K562 (cell line): ENCODE data around the gene SIRPB2. TPM values are rescaled to one million over a fixed set of nuclear protein-coding genes. Genes with fewer than 3 reads are reported as not detected.

Experiments used
- ATAC-seq: fragments of 200-7000 bp; cut with Tn5 transposase; 3 replicates; pipeline ENCODE4 v1.9.1; 2020; ENCODE audit warnings: moderate library complexity
- BruUV-seq: library from RNA; stranded (reverse); fragments of 400-500 nt; replicated peaks from 2 replicates; lab custom pipeline; 2021; lab: Mats Ljungman, UMichigan
- CTCF ChIA-PET: fragments of 300-600 bp; formaldehyde crosslinking; extraction: SDS; loops from one replicate; lab custom pipeline; 2021; ENCODE audit warnings: low intra/inter-chr PET ratio; lab: Yijun Ruan, JAX
- POLR2A ChIA-PET: fragments of 300-600, 350-650 bp; sonication (Branson Sonifier 250); formaldehyde crosslinking; extraction: SDS; loops from one replicate; lab custom pipeline; 2021; ENCODE audit warnings: antibody characterized with exemption, inconsistent platforms; lab: Yijun Ruan, JAX
- DNase-seq, 4 experiments: peaks; one replicate each; pipeline versions ENCODE4 v3.0.0 to v3.0.0-alpha.2; 2011 to 2018; ENCODE audit warnings: low spot score in 3 of 4, mixed read lengths in 3 of 4; ENCODE audit errors: extremely low read depth in 1 of 4
- FAIRE-seq: peaks from 2 replicates; lab custom pipeline; 2011; peaks lifted over from hg19 to GRCh38; lab: Jason Lieb, UNC
- H2AFZ ChIP-seq: 2 replicates; pipeline ENCODE4 v1.6.0; 2011; ENCODE audit warnings: low read depth, low read length, control low read depth, inconsistent platforms
- H3K27ac ChIP-seq: fragments of 200-600 bp; 3 replicates; pipeline ENCODE4 v1.8.0; 2011; ENCODE audit warnings: low read depth, mild to moderate bottlenecking, control low read depth, inconsistent platforms, low read length, moderate library complexity, mixed read lengths; ENCODE audit errors: extremely low read depth
- H3K27me3 ChIP-seq, 2 experiments: fragments of 300-600 bp in 1 of 2; 2 replicates in 1 of 2; 3 replicates in 1 of 2; pipeline versions ENCODE4 v1.6.0 to v1.8.0; 2011; ENCODE audit warnings: inconsistent platforms in 2 of 2, low read length in 2 of 2, mild to moderate bottlenecking in 1 of 2, mixed read lengths in 1 of 2, moderate library complexity in 1 of 2; ENCODE audit not compliant: control insufficient read depth in 2 of 2, insufficient read depth in 2 of 2
- H3K36me3 ChIP-seq: fragments of 300-600 bp; 3 replicates; pipeline ENCODE4 v1.8.0; 2011; ENCODE audit warnings: mild to moderate bottlenecking, low read length, inconsistent platforms; ENCODE audit not compliant: control insufficient read depth, insufficient read depth
- H3K4me1 ChIP-seq, 2 experiments: fragments of 200-600 bp in 1 of 2; replicated peaks in 1 of 2; 2 replicates in 1 of 2; 3 replicates in 1 of 2; pipeline versions ENCODE4 v1.5.1 to v1.8.0; 2011; ENCODE audit warnings: inconsistent platforms in 2 of 2, low read length in 2 of 2, mild to moderate bottlenecking in 1 of 2, mixed read lengths in 1 of 2, moderate library complexity in 1 of 2; ENCODE audit not compliant: control insufficient read depth in 2 of 2, insufficient read depth in 2 of 2
- H3K4me2 ChIP-seq: 2 replicates; pipeline ENCODE4 v1.6.1; 2011; ENCODE audit warnings: low read length, control low read depth, inconsistent platforms, mixed read lengths; ENCODE audit not compliant: insufficient read depth
- H3K4me3 ChIP-seq: fragments of 200-600 bp; sonication (generic), shearing (Covaris generic); 2 replicates; pipeline ENCODE4 v1.5.1; 2016; ENCODE audit warnings: control low read depth, inconsistent platforms
- H3K79me2 ChIP-seq: fragments of 200-600 bp; 3 replicates; pipeline ENCODE4 v1.8.0; 2011; ENCODE audit warnings: low read length, inconsistent platforms; ENCODE audit not compliant: control insufficient read depth, insufficient read depth
- H3K9ac ChIP-seq, 2 experiments: 2 replicates each; pipeline versions ENCODE4 v1.6.0 to v1.6.1; 2011; ENCODE audit warnings: low read depth in 2 of 2, low read length in 2 of 2, control low read depth in 1 of 2, inconsistent platforms in 1 of 2, mild to moderate bottlenecking in 1 of 2, mixed read lengths in 1 of 2; ENCODE audit not compliant: insufficient read depth in 1 of 2
- H3K9me1 ChIP-seq: one replicate; pipeline ENCODE4 v1.6.0; 2011; ENCODE audit warnings: inconsistent platforms, mild to moderate bottlenecking, low read length, moderate library complexity; ENCODE audit not compliant: control insufficient read depth, insufficient read depth
- H3K9me3 ChIP-seq: replicated peaks from 2 replicates; pipeline ENCODE4 v1.5.1; 2011; ENCODE audit warnings: low read depth, low read length, inconsistent platforms; ENCODE audit not compliant: control insufficient read depth, insufficient read depth
- H4K20me1 ChIP-seq: replicated peaks from 2 replicates; pipeline ENCODE4 v1.6.1; 2011; ENCODE audit warnings: low read length, inconsistent platforms, mixed read lengths; ENCODE audit not compliant: control insufficient read depth, insufficient read depth
- KDM1A ChIP-seq, 2 experiments: fragments of 450-650 bp; IDR thresholded peaks; 2 replicates each; pipeline ENCODE4 v1.6.1; 2016; ENCODE audit warnings: mild to moderate bottlenecking in 2 of 2
- ZKSCAN1 ChIP-seq: fragments of 150-350 bp; IDR thresholded peaks from 2 replicates; pipeline ENCODE4 v1.6.1; 2016; ENCODE audit warnings: low read depth, low read length
- ZNF274 ChIP-seq: IDR thresholded peaks from 2 replicates; pipeline ENCODE4 v1.6.1; 2011; ENCODE audit warnings: low read depth, mild to moderate bottlenecking, low read length, moderate library complexity, borderline replicate concordance
- ZNF589 ChIP-seq: fragments of 200-800 bp; sonication (Bioruptor generic); IDR thresholded peaks from 2 replicates; pipeline ENCODE4 v1.6.1; 2016; ENCODE audit warnings: low read depth, missing genetic modification characterization, missing compliant biosample characterization
- WGBS: fragments of 100-300 bp; shearing (Covaris generic); methylation state at CpG from one replicate; pipeline ENCODE4 v1.1.6; 2016; ENCODE audit warnings: low coverage, mixed read lengths; ENCODE audit not compliant: insufficient coverage; ENCODE audit errors: missing lambda C conversion rate; 5-methylcytosine and 5-hydroxymethylcytosine counted together
- in situ Hi-C: fragments of 300-500 bp; cut with MboI; formaldehyde crosslinking; loops from 4 replicates; pipeline ENCODE4 v1.15.0; 2018; ENCODE audit warnings: inconsistent platforms, mixed read lengths
- intact Hi-C: fragments of 100-400 bp; cut with micrococcal nuclease; formaldehyde crosslinking; loops from 2 replicates; pipeline ENCODE4 v1.14.2; 2022
- polyA plus RNA-seq, 8 experiments: library from polyadenylated mRNA; depleted of rRNA in 4 of 8; stranded (reverse) in 5 of 8; unstranded in 3 of 8; fragments of >200 nt; fragmentation: Nextera tagmentation in 2 of 8; fragmentation: Illumina TruSeq in 1 of 8; extraction: Ambion mirVana in 2 of 8; extraction: Trizol in 1 of 8; gene quantifications; 2 replicates each; pipeline versions ENCODE4 v1.2.1 to v1.2.3, GENCODE V29; 2011 to 2014; ENCODE audit warnings: inconsistent platforms in 1 of 8, missing spikeins in 1 of 8
- total RNA-seq, 7 experiments: library from RNA; depleted of rRNA in 6 of 7; stranded (reverse); fragments of >200 nt in 6 of 7; fragmentation: Illumina TruSeq in 2 of 7; extraction: Trizol in 2 of 7; gene quantifications; 2 replicates each; pipeline versions ENCODE4 v1.2.1 to v1.2.3, GENCODE V29; 2011 to 2021; ENCODE audit warnings: low replicate concordance in 1 of 7
- TF ChIP-seq, protein P1 (sequence below): fragments of 450-650 bp; formaldehyde crosslinking; IDR thresholded peaks from 2 replicates; pipeline ENCODE4 v1.4.0; 2020; ENCODE audit warnings: mild to moderate bottlenecking, moderate library complexity

SIRPB2 gene
- total and polyA plus RNA-seq, 9 of the 15 experiments (the other 6 are each of a cell fraction or from before 2014, with no cell fraction given): 0.07 TPM; not detected in 7

GRCh38 chr20:1474325-1474724, 16.9 kb downstream of the SIRPB2 start:
- CTCF ChIA-PET: no interaction called here
- Histone ChIP-seq H2AFZ (no peak overlapping the region), H3K4me2 (no peak overlapping the region), H3K9me1 (no peaks in the 10 kb centered on the region), H3K79me2 (no peaks in the 10 kb centered on the region; the same call in 2 of the 3 replicates), H3K9me3 (no peaks in the 10 kb centered on the region), H3K9ac (no peak overlapping the region), H3K36me3 (no peaks in the 10 kb centered on the region), H3K27ac (no peak overlapping the region), H4K20me1 (no peaks in the 10 kb centered on the region), H3K27me3 (peaks cover 4 to 20% of the 10 kb centered on the region in 2 experiments), H3K4me3 (no peak overlapping the region), H3K4me1 (peaks cover 5 to 22% of the 10 kb centered on the region in 2 experiments; a peak in 4 of 5 replicates)
- POLR2A ChIA-PET: no interaction called here
- WGBS: 77% methylated on average over 7 of the region's 8 CpGs
- intact Hi-C loops: no loop called here
- FAIRE-seq: no peak
- no TSS peak for BruUV-seq
- no peak for ATAC-seq
- in situ Hi-C loops: no loop called here
- no peak for DNase-seq
- TF ChIP-seq ZNF589 (CRISPR knock-in tag) (no peak), ZKSCAN1 (peak; percentile 72; the same call in 1 of the 2 replicates)

GRCh38 chr20:1473246-1474220, 17.7 kb downstream of the SIRPB2 start:
- Histone ChIP-seq H3K4me1 (peaks cover 9 to 30% of the 10 kb centered on the region in 2 experiments; a peak in 4 of 5 replicates), H3K79me2 (no peaks in the 10 kb centered on the region; the same call in 2 of the 3 replicates), H3K27ac (no peak overlapping the region), H3K9me3 (no peaks in the 10 kb centered on the region), H3K27me3 (peaks cover 0 to 12% of the 10 kb centered on the region in 2 experiments; a peak in 2 of 5 replicates), H3K4me2 (no peak overlapping the region), H3K36me3 (no peaks in the 10 kb centered on the region), H3K9ac (no peak overlapping the region; a peak in 1 of 4 replicates), H4K20me1 (no peaks in the 10 kb centered on the region), H2AFZ (peak overlapping the region; percentile 68; the same call in 1 of the 2 replicates), H3K9me1 (no peaks in the 10 kb centered on the region), H3K4me3 (no peak overlapping the region)
- in situ Hi-C loops (no loop called here), intact Hi-C loops (no loop called here)
- CTCF ChIA-PET: no interaction called here
- WGBS: 46% methylated on average over 12 of the region's 13 CpGs
- no peak for DNase-seq
- BruUV-seq: no TSS peak
- FAIRE-seq: no peak
- no peak for ATAC-seq
- POLR2A ChIA-PET: no interaction called here
- TF ChIP-seq ZNF274 (no peak), KDM1A (IDR thresholded peaks at IDR 0.05) (peak in 1 of 2 experiments; percentile 40; a peak in 1 of 4 replicates)
- TF ChIP-seq, protein P1, sequence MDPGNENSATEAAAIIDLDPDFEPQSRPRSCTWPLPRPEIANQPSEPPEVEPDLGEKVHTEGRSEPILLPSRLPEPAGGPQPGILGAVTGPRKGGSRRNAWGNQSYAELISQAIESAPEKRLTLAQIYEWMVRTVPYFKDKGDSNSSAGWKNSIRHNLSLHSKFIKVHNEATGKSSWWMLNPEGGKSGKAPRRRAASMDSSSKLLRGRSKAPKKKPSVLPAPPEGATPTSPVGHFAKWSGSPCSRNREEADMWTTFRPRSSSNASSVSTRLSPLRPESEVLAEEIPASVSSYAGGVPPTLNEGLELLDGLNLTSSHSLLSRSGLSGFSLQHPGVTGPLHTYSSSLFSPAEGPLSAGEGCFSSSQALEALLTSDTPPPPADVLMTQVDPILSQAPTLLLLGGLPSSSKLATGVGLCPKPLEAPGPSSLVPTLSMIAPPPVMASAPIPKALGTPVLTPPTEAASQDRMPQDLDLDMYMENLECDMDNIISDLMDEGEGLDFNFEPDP (CRISPR knock-in tag): no peak
